ENCODE measurements around the gene GGA3.
"Not testable (repeated sequence)": the region's sequence is repeated elsewhere in the genome, so short reads cannot be mapped to it uniquely, and the experiment has no call there.

GGA3 gene

GRCh38 chr17:75272848-75273184 lies 11.4 kb upstream of the GGA3 start:
- no peak for DNase-seq

- DNase-seq: peak; percentile 7
These were observed 10.8 kb upstream of the GGA3 start for GRCh38 chr17:75271955-75272847.

GRCh38 chr17:75271233-75271954 lies 10.0 kb upstream of the GGA3 start:
- DNase-seq: peak; percentile 91

- no peak for DNase-seq
These were observed 9.5 kb upstream of the GGA3 start, which contains the start of gene MIF4GD for GRCh38 chr17:75270966-75271232. Gene MIF4GD, minus strand, starts transcription at chr17:75271231. Its CDS starts 1,036 bp downstream, at chr17:75270195.

GRCh38 chr17:75270218-75270965 lies 9.0 kb upstream of the GGA3 start:
- DNase-seq: peak; percentile 52

GRCh38 chr17:75269844-75270217 lies 8.4 kb upstream of the GGA3 start:
- no peak for DNase-seq

- DNase-seq: no peak
These were observed 6.2 kb upstream of the GGA3 start for GRCh38 chr17:75267411-75268232.

- no peak for DNase-seq
These were observed 5.7 kb upstream of the GGA3 start for GRCh38 chr17:75267153-75267410.

- DNase-seq: no peak
These were observed 5.1 kb upstream of the GGA3 start for GRCh38 chr17:75266316-75267152.

GRCh38 chr17:75265614-75266315 lies 4.4 kb upstream of the GGA3 start:
- no peak for DNase-seq

GRCh38 chr17:75263055-75263454 lies 1.6 kb upstream of the GGA3 start:
- DNase-seq: no peak

GRCh38 chr17:75262112-75262606 lies 753 bp upstream of the GGA3 start:
- no peak for DNase-seq

GRCh38 chr17:75260641-75261335 lies 618 bp downstream of the GGA3 start:
- no peak for DNase-seq

GRCh38 chr17:75257228-75257627 lies 4.2 kb downstream of the GGA3 start:
- not testable (repeated sequence) for DNase-seq

GRCh38 chr17:75255954-75256698 lies 5.3 kb downstream of the GGA3 start:
- not testable (repeated sequence) for DNase-seq

- no peak for DNase-seq
These were observed 9.2 kb downstream of the GGA3 start for GRCh38 chr17:75252039-75252816.

GRCh38 chr17:75250009-75250471 lies 11.4 kb downstream of the GGA3 start:
- DNase-seq: peak; percentile 80

- no peak for DNase-seq
These were observed 11.8 kb downstream of the GGA3 start for GRCh38 chr17:75249564-75249963.

- DNase-seq: no peak
These were observed 15.0 kb downstream of the GGA3 start for GRCh38 chr17:75246404-75246803.
